K562 (cell line): ENCODE measurements around the gene ZDHHC16.

Source experiments
- CCNT2 ChIP-seq: IDR thresholded peaks from 2 replicates; pipeline ENCODE4 v1.6.1; 2011; ENCODE audit warnings: borderline replicate concordance, low read depth, mild to moderate bottlenecking, moderate library complexity, mixed read lengths, low read length; ENCODE audit not compliant: insufficient read length; ENCODE audit errors: extremely low read depth
- PHF21A ChIP-seq: fragments of 450-650 bp; IDR thresholded peaks from 2 replicates; pipeline ENCODE4 v1.6.1; 2017; ENCODE audit warnings: low read depth, borderline replicate concordance
- POLR2G ChIP-seq: fragments of 200-400 bp; formaldehyde crosslinking; IDR thresholded peaks from 2 replicates; pipeline ENCODE4 v1.6.1; 2017; ENCODE audit warnings: low read depth, mild to moderate bottlenecking, antibody characterized with exemption, low read length, moderate library complexity
- RAD21 ChIP-seq, 2 experiments: fragments of 250-450 bp in 1 of 2; fragments of 450-650 bp in 1 of 2; sonication (Bioruptor Pico) in 1 of 2; formaldehyde crosslinking in 1 of 2; IDR thresholded peaks in 1 of 2; conservative IDR thresholded peaks in 1 of 2; 2 replicates each; pipeline versions ENCODE4 v1.4.0 to v1.8.0; 2020 to 2022; ENCODE audit warnings: mild to moderate bottlenecking in 2 of 2, moderate library complexity in 1 of 2

DNA sequence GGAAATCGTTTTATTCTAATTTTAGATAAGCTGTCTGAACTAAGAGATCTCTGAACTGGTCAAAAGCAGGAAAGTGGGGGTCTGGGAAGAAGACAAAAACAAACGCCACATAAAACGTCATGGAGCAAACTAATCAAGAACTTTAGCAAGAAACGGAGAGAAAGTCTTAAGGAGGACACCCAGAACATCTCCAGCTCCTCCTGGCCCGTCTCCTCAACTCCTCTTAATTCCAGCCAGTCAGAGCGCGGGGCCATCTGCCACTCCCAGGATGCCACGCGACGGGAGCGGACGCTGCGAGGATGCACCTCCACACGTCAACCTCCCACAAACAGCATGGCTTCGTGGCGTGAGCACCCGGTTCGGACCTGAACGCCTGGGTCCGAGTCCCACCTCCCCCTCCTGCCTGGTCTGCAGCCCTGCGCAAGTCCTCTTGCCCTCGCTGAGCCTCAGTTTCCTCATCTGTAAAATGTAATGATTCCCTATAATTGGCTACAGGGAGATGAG is 51.6 kb downstream of the ZDHHC16 start:
- no peak for TF ChIP-seq PHF21A
- TF ChIP-seq POLR2G: peak; percentile 84
- TF ChIP-seq CCNT2: no peak
- no peak for TF ChIP-seq RAD21 (CRISPR knock-in tag; conservative IDR thresholded peaks at IDR 0.05 in 1 of 2, IDR thresholded peaks at IDR 0.05 in 1 of 2)
